ENCODE data around the gene AQP3. TPM values are rescaled to one million over a fixed set of nuclear protein-coding genes. Genes with fewer than 3 reads are reported as not detected.

The AQP3 gene
- total and polyA plus RNA-seq, 2 donors, result 129 to 256 TPM

- no peaks in the 10 kb centered on the region for H3K27me3 ChIP-seq (ENCODE audit: control insufficient read depth in 2 of 2, insufficient read depth in 1 of 2, low read length in 1 of 2)
- H3K4me3 ChIP-seq (ENCODE audit: low read length in 2 of 2), result no peak overlapping the region
- 86% methylated on average over 6 of the region's 6 CpGs for WGBS
- DNase-seq (ENCODE audit: low read depth in 6 of 9, low spot score in 9 of 9), result no peak
- H3K9me3 ChIP-seq (ENCODE audit: control insufficient read depth in 2 of 2, insufficient read depth in 1 of 2, low read length in 1 of 2), result no peaks in the 10 kb centered on the region
- H3K36me3 ChIP-seq (ENCODE audit: control insufficient read depth in 2 of 2, insufficient read depth in 2 of 2, low read length in 1 of 2), result peaks cover 38 to 56% of the 10 kb centered on the region in 2 donors
- H3K4me1 ChIP-seq (ENCODE audit: control insufficient read depth in 2 of 2, insufficient read depth in 2 of 2, low read length in 2 of 2), result peaks cover 19 to 50% of the 10 kb centered on the region in 2 donors
- H3K27ac ChIP-seq (ENCODE audit: low read depth in 1 of 2, low read length in 1 of 2), result no peak overlapping the region
Measured at GRCh38 chr9:33439731-33440130, 7.7 kb downstream of the AQP3 start.

- Histone ChIP-seq H3K27ac (ENCODE audit: low read depth in 1 of 2, low read length in 1 of 2) (peak overlapping the region; percentile 2 to 37), H3K4me1 (ENCODE audit: control insufficient read depth in 2 of 2, insufficient read depth in 2 of 2, low read length in 2 of 2) (peaks cover 14 to 45% of the 10 kb centered on the region in 2 donors)
- no peak for DNase-seq (ENCODE audit: low read depth in 6 of 9, low spot score in 9 of 9)
Measured at GRCh38 chr9:33438926-33439680, 8.3 kb downstream of the AQP3 start.

DNA sequence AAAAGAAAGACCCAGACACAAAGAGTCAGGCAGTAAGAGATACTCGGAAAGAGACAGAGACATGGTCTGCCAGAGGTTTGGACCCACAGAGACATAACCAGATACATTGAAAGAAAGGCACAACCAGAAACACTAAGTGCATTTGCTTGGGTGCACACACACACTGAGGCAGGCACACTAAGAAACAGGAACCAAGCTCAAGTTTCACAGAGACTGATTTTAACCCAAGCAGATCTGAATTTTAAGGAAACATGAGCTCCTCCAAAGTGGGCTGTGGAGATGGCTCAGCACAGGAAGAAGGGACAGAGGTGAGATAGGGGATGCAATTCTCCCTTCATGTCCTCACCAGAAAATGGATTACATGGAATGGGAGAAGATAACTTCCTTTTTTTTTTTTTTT is 9.5 kb downstream of the AQP3 start:
- no peak overlapping the region for H3K27ac ChIP-seq (ENCODE audit: low read depth in 1 of 2, low read length in 1 of 2)

More at GRCh38 chr9:33438926-33439680, 8.3 kb downstream of the AQP3 start:
- Histone ChIP-seq H3K36me3 (ENCODE audit: control insufficient read depth in 2 of 2, insufficient read depth in 2 of 2, low read length in 1 of 2) (peaks cover 37 to 52% of the 10 kb centered on the region in 2 donors), H3K9me3 (ENCODE audit: control insufficient read depth in 2 of 2, insufficient read depth in 1 of 2, low read length in 1 of 2) (no peaks in the 10 kb centered on the region), H3K27me3 (ENCODE audit: control insufficient read depth in 2 of 2, insufficient read depth in 1 of 2, low read length in 1 of 2) (no peaks in the 10 kb centered on the region), H3K4me3 (ENCODE audit: low read length in 2 of 2) (no peak overlapping the region)
- WGBS, result 91% methylated on average over 7 of the region's 7 CpGs

DNA sequence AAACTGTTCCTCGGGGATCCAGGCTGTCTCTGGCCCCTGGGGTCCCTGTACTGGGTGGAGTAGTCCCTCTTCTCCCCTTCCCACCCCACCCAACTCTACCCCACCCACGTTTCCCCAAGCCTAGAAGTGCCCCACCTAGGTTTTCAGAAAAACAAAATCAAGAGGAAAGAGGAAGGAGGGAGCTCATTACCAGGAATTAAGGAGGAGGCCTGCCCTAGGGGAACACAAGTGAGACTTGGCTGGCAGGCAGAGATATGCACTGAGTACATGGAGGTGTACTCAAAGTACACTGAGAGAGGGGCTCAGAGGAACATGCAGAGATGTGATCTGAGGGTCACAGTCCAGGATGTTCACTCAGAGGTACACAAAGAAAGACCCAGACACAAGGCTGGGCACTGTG is 10.2 kb downstream of the AQP3 start:
- H3K4me1 ChIP-seq (ENCODE audit: control insufficient read depth in 2 of 2, insufficient read depth in 2 of 2, low read length in 2 of 2), result peaks cover 0 to 26% of the 10 kb centered on the region in 2 donors
- no peaks in the 10 kb centered on the region for H3K9me3 ChIP-seq (ENCODE audit: control insufficient read depth in 2 of 2, insufficient read depth in 1 of 2, low read length in 1 of 2)
- WGBS, result 61% methylated on average over 2 of the region's 2 CpGs
- H3K36me3 ChIP-seq (ENCODE audit: control insufficient read depth in 2 of 2, insufficient read depth in 2 of 2, low read length in 1 of 2), result peaks cover 18 to 33% of the 10 kb centered on the region in 2 donors
- DNase-seq (ENCODE audit: low read depth in 6 of 9, low spot score in 9 of 9), result no peak
- no peak overlapping the region for H3K27ac ChIP-seq (ENCODE audit: low read depth in 1 of 2, low read length in 1 of 2)
- no peaks in the 10 kb centered on the region for H3K27me3 ChIP-seq (ENCODE audit: control insufficient read depth in 2 of 2, insufficient read depth in 1 of 2, low read length in 1 of 2)
- no peak overlapping the region for H3K4me3 ChIP-seq (ENCODE audit: low read length in 2 of 2)

More for the DNA sequence above, 9.5 kb downstream of the AQP3 start:
- no peak for DNase-seq (ENCODE audit: low read depth in 6 of 9, low spot score in 9 of 9)
- Histone ChIP-seq H3K4me3 (ENCODE audit: low read length in 2 of 2) (no peak overlapping the region), H3K36me3 (ENCODE audit: control insufficient read depth in 2 of 2, insufficient read depth in 2 of 2, low read length in 1 of 2) (peaks cover 25 to 40% of the 10 kb centered on the region in 2 donors), H3K4me1 (ENCODE audit: control insufficient read depth in 2 of 2, insufficient read depth in 2 of 2, low read length in 2 of 2) (peaks cover 2 to 33% of the 10 kb centered on the region in 2 donors), H3K27me3 (ENCODE audit: control insufficient read depth in 2 of 2, insufficient read depth in 1 of 2, low read length in 1 of 2) (no peaks in the 10 kb centered on the region), H3K9me3 (ENCODE audit: control insufficient read depth in 2 of 2, insufficient read depth in 1 of 2, low read length in 1 of 2) (no peaks in the 10 kb centered on the region)
- 97% methylated on average over 1 of the region's 1 CpG for WGBS

DNA sequence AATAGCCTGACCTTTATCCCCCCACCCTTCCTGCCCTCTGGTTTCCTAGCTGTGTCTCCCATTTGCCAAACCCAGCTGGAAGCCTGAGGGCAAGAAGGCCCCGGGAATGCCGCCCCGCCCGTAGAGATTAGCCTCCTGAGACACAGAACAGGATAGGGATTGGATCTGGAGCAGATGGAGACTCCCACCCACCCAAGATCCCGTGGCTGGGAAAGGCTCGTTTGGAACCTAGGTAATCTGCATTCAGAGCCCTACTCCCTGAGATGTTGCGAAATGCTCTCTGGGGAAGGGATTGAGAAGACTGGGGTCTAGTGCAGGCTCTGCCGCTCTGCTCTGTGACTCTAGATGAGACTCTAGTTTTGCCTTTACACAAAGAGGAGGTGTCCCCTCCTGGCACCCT is 10.9 kb downstream of the AQP3 start:
- Histone ChIP-seq H3K27ac (ENCODE audit: low read depth in 1 of 2, low read length in 1 of 2) (no peak overlapping the region), H3K36me3 (ENCODE audit: control insufficient read depth in 2 of 2, insufficient read depth in 2 of 2, low read length in 1 of 2) (peaks cover 11 to 25% of the 10 kb centered on the region in 2 donors), H3K4me3 (ENCODE audit: low read length in 2 of 2) (no peak overlapping the region)

DNA sequence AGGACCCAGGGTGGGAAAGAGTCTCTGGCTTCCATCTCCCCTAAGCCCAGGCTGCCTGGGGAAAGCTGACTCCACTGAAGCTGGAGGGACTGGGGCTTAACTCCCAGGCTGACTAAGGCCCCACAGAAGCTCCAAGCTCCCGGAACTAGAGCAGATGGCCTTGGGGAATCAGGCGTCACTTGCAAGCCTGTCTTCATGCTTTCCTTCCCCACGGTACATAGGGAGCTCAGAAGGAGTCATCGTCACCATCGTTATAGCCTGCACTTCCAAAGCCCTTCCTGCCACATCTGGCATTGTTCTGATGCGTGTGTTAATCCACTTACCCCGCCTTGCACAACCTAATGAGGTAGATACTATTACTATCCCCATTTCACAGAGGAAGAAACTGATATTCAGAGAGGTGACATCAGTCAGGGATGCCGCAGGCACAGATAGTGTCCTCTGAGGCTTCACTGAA is 11.5 kb downstream of the AQP3 start:
- 93% methylated on average over 8 of the region's 8 CpGs for WGBS
- peaks cover 0 to 17% of the 10 kb centered on the region in 2 donors for H3K4me1 ChIP-seq (ENCODE audit: control insufficient read depth in 2 of 2, insufficient read depth in 2 of 2, low read length in 2 of 2)
- no peaks in the 10 kb centered on the region for H3K27me3 ChIP-seq (ENCODE audit: control insufficient read depth in 2 of 2, insufficient read depth in 1 of 2, low read length in 1 of 2)
- H3K27ac ChIP-seq (ENCODE audit: low read depth in 1 of 2, low read length in 1 of 2), result no peak overlapping the region
- DNase-seq (ENCODE audit: low read depth in 6 of 9, low spot score in 9 of 9), result no peak
- H3K4me3 ChIP-seq (ENCODE audit: low read length in 2 of 2), result no peak overlapping the region
- peaks cover 5 to 19% of the 10 kb centered on the region in 2 donors for H3K36me3 ChIP-seq (ENCODE audit: control insufficient read depth in 2 of 2, insufficient read depth in 2 of 2, low read length in 1 of 2)
- H3K9me3 ChIP-seq (ENCODE audit: control insufficient read depth in 2 of 2, insufficient read depth in 1 of 2, low read length in 1 of 2), result no peaks in the 10 kb centered on the region

More for the DNA sequence above, 10.9 kb downstream of the AQP3 start:
- Histone ChIP-seq H3K9me3 (ENCODE audit: control insufficient read depth in 2 of 2, insufficient read depth in 1 of 2, low read length in 1 of 2) (no peaks in the 10 kb centered on the region), H3K4me1 (ENCODE audit: control insufficient read depth in 2 of 2, insufficient read depth in 2 of 2, low read length in 2 of 2) (peaks cover 0 to 19% of the 10 kb centered on the region in 2 donors), H3K27me3 (ENCODE audit: control insufficient read depth in 2 of 2, insufficient read depth in 1 of 2, low read length in 1 of 2) (no peaks in the 10 kb centered on the region)
- 95% methylated on average over 8 of the region's 8 CpGs for WGBS
- DNase-seq (ENCODE audit: low read depth in 6 of 9, low spot score in 9 of 9), result no peak

DNA sequence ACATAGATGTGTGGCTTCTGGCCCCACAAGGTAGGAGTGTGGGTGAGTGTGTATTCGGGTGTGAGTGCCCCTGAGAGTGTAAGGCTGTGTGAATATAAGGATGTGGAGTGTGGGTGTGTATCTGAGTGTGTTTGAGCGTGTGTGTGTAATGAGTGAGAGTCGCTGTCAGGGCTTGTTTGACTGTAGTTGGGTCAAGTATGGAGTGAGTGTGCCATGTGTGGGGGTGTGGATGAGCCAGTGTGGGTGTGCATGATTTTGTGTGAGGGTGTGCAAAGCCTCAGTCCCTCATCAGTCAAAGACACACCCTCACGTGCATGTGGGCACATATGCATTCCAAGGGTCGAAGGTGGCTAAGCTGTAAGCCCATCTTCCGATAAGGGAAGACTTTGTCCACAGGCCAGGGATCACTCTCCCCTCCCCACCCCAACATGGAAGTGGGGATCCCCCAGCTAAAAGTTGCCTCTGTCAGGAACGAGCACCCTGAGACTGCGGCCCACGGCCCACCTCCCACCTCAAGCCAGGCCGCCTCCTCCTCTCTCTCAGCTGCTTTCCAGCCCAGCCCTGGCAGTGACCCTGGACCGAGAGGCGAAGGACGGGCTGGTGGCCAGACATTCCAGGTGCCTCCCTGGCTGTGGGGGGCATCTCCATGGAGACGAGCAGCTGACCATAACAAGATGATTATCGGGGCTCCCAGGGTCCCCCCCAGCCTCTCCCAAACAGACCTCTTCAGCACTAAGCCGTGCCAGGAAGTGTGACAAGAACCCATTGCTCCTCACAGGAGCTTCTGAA is 12.9 kb downstream of the AQP3 start:
- no peak overlapping the region for H3K27ac ChIP-seq (ENCODE audit: low read depth in 1 of 2, low read length in 1 of 2)
- H3K9me3 ChIP-seq (ENCODE audit: control insufficient read depth in 2 of 2, insufficient read depth in 1 of 2, low read length in 1 of 2), result no peaks in the 10 kb centered on the region
- 93% methylated on average over 16 of the region's 16 CpGs for WGBS
- peaks cover 0 to 9% of the 10 kb centered on the region in 2 donors for H3K4me1 ChIP-seq (ENCODE audit: control insufficient read depth in 2 of 2, insufficient read depth in 2 of 2, low read length in 2 of 2)
- no peak for DNase-seq (ENCODE audit: low read depth in 6 of 9, low spot score in 9 of 9)
- no peaks in the 10 kb centered on the region for H3K27me3 ChIP-seq (ENCODE audit: control insufficient read depth in 2 of 2, insufficient read depth in 1 of 2, low read length in 1 of 2)
- no peak overlapping the region for H3K4me3 ChIP-seq (ENCODE audit: low read length in 2 of 2)
- H3K36me3 ChIP-seq (ENCODE audit: control insufficient read depth in 2 of 2, insufficient read depth in 2 of 2, low read length in 1 of 2), result peaks cover 0 to 6% of the 10 kb centered on the region in 2 donors

GRCh38 chr9:33433871-33434270 is 13.5 kb downstream of the AQP3 start:
- Histone ChIP-seq H3K4me1 (ENCODE audit: control insufficient read depth in 2 of 2, insufficient read depth in 2 of 2, low read length in 2 of 2) (peaks cover 0 to 6% of the 10 kb centered on the region in 2 donors), H3K36me3 (ENCODE audit: control insufficient read depth in 2 of 2, insufficient read depth in 2 of 2, low read length in 1 of 2) (no peaks in the 10 kb centered on the region), H3K4me3 (ENCODE audit: low read length in 2 of 2) (no peak overlapping the region), H3K9me3 (ENCODE audit: control insufficient read depth in 2 of 2, insufficient read depth in 1 of 2, low read length in 1 of 2) (no peaks in the 10 kb centered on the region), H3K27me3 (ENCODE audit: control insufficient read depth in 2 of 2, insufficient read depth in 1 of 2, low read length in 1 of 2) (no peaks in the 10 kb centered on the region), H3K27ac (ENCODE audit: low read depth in 1 of 2, low read length in 1 of 2) (no peak overlapping the region)
- 97% methylated on average over 8 of the region's 8 CpGs for WGBS
- DNase-seq (ENCODE audit: low read depth in 6 of 9, low spot score in 9 of 9), result no peak

DNA sequence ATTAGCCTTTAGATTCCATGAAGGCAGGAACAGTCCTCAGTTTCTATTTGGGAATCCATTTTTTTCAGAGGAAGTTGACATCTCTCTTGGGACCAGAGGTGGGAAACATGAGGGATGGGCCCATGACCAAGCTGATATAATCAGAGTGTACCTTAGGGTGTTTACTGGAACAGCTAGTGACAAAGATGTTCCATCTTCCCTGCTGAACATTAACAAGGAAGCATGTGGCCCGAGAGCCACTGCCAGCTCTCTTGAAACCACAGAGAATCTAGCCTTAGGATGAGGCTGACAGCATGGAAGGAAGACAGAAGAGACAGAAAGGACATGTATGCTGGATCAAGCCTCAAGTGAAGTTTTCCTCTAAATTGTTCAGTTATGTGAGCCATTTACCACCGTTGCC is 16.0 kb downstream of the AQP3 start:
- WGBS, result 94% methylated on average over 2 of the region's 2 CpGs
- Histone ChIP-seq H3K4me3 (ENCODE audit: low read length in 2 of 2) (no peak overlapping the region), H3K27me3 (ENCODE audit: control insufficient read depth in 2 of 2, insufficient read depth in 1 of 2, low read length in 1 of 2) (no peaks in the 10 kb centered on the region), H3K27ac (ENCODE audit: low read depth in 1 of 2, low read length in 1 of 2) (no peak overlapping the region), H3K4me1 (ENCODE audit: control insufficient read depth in 2 of 2, insufficient read depth in 2 of 2, low read length in 2 of 2) (no peaks in the 10 kb centered on the region), H3K36me3 (ENCODE audit: control insufficient read depth in 2 of 2, insufficient read depth in 2 of 2, low read length in 1 of 2) (no peaks in the 10 kb centered on the region), H3K9me3 (ENCODE audit: control insufficient read depth in 2 of 2, insufficient read depth in 1 of 2, low read length in 1 of 2) (no peaks in the 10 kb centered on the region)
- no peak for DNase-seq (ENCODE audit: low read depth in 6 of 9, low spot score in 9 of 9)
